ENCODE measurements around the gene TNK2. TPM values are rescaled to one million over a fixed set of nuclear protein-coding genes. Genes with fewer than 3 reads are reported as not detected.
"Not testable (repeated sequence)": the region's sequence is repeated elsewhere in the genome, so short reads cannot be mapped to it uniquely, and the experiment has no call there.

The TNK2 gene
- total RNA-seq (61.5 and 95.3 TPM in 2 replicates), polyA plus RNA-seq (26.1 and 29.8 TPM in 2 replicates)

- Histone ChIP-seq H3K4me3 (peak within 1 kb of the TSS; percentile 67), H3K9me3 (ENCODE audit: low read depth) (no peaks in the 10 kb centered on the region), H3K27me3 (no peaks in the 10 kb centered on the region), H3K36me3 (no peaks in the 10 kb centered on the region), H3K27ac (peak within 1 kb of the TSS; percentile 64), H3K4me1 (ENCODE audit: low read depth) (peaks cover 22% of the 10 kb centered on the region)
- DNase-seq (ENCODE audit: low read depth in 1 of 2, low spot score in 1 of 2) = peak; percentile 32 to 63
- TF ChIP-seq CTCF (IDR thresholded peaks at IDR 0.05; ENCODE audit: low read depth, low read length) = no peak
Observed at GRCh38 chr3:195907934-195908693, at the start of gene TNK2. Gene TNK2 (minus strand): TSS chr3:195908551. CDS start chr3:195888588, 19,963 bp downstream.

DNA sequence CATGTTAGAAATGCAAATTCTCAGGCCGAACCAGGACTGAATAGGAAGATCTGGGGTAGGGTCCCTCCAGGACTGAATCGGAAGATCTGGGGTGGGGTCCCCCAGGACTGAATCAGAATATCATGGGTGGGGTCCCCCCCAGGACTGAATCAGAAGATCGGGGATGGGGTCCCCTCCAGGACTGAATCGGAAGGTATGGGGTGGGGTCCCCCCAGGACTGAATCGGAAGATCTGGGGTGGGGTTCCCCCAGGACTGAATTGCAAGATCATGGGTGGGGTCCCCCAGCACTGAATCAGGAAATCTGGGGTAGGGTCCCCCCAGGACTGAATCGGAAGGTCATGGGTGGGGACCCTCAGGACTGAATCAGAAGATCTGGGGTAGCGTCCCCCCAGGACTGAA lies 48.2 kb upstream of the TNK2 start:
- H3K4me3 ChIP-seq = no peak overlapping the region
- H3K36me3 ChIP-seq = peaks cover 3% of the 10 kb centered on the region
- no peak overlapping the region for H3K27ac ChIP-seq
- H3K27me3 ChIP-seq = no peaks in the 10 kb centered on the region
- no peaks in the 10 kb centered on the region for H3K4me1 ChIP-seq (ENCODE audit: low read depth)
- TF ChIP-seq CTCF (IDR thresholded peaks at IDR 0.05; ENCODE audit: low read depth, low read length) = no peak
- DNase-seq (ENCODE audit: low read depth in 1 of 2, low spot score in 1 of 2) = no peak
- H3K9me3 ChIP-seq (ENCODE audit: low read depth) = no peaks in the 10 kb centered on the region

DNA sequence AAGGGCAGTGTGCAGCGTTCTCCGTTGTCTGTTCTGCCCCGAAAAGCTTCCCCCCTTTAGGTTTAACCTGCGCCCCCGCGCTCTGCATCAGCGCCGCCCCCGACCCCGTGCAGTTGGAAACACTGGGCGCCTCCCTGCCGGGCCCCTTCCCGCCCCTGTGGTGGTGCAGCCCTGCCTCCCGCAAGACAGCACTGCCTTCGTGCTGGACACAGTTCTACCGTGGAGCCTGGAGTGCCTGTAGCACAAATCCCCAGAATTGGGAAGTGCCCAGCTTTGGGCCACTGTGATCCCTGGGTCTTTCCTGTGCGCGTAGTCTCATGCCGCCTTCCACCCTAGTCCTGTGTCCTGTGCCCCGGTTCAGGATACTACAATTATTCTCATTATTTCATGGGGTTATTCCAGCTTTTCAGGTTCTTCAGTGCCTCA lies 47.1 kb upstream of the TNK2 start:
- H3K27me3 ChIP-seq; H3K27ac ChIP-seq; H3K4me1 ChIP-seq (ENCODE audit: low read depth); DNase-seq (ENCODE audit: low read depth in 1 of 2, low spot score in 1 of 2); H3K9me3 ChIP-seq (ENCODE audit: low read depth); H3K4me3 ChIP-seq; H3K36me3 ChIP-seq: not testable (repeated sequence)

DNA sequence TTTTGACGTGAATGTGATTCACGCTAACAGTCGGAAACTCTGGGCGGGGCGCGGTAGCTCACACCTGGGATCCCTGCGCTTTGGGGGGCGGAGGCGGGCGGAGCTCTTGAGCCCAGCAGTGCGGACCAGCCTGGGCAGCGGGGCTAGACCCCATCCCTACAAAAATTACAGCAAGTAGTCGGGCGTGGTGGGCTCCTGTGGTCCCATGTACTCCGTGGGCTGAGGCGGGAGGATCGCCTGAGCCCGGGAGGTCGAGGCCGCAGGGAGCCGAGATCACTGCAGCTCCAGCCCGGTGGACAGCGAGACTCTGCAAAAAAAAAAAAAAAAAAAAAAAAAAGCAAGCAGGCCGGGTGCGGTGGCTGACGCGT lies 46.4 kb upstream of the TNK2 start:
- not testable (repeated sequence) for H3K36me3 ChIP-seq; H3K4me1 ChIP-seq (ENCODE audit: low read depth); H3K27me3 ChIP-seq; H3K9me3 ChIP-seq (ENCODE audit: low read depth); DNase-seq (ENCODE audit: low read depth in 1 of 2, low spot score in 1 of 2); H3K27ac ChIP-seq
- H3K4me3 ChIP-seq = peak overlapping the region; percentile 43

DNA sequence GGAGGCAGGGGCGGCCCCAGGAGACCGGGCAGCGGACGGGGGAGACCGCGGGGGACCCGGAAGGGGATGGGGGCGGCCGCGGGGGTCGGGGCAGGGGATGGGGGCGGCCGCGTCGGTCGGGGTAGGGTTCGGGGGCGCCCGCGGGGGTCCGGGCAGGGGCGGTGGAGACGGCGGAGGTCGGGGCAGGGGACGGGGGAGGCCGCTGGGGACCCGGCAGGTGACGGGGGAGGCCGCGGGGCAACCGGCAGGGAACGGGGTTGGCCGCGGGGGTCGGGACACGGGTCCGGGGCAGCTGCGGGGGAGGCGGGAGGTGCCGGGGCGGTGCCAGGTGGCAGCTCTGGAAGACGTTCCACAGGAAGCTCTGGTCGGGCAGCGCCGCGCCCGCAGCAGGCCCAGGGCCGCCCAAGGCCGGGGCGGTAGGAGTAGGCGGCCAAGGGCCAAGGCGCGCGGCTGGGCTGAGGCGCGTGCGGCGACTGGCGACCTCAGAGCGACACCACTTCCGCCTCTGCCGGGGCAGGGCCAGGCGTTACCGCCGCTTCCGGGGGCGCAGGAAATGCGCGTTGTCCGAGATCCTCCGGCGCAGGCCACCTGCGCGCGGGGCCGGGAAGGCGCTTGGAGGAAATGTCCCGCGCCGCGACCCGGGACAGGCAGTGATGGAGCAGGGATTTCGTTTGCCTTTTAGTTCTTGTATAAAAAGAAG lies 45.9 kb upstream of the TNK2 start:
- H3K4me3 ChIP-seq = peak overlapping the region; percentile 43
- not testable (repeated sequence) for H3K36me3 ChIP-seq; H3K27me3 ChIP-seq; H3K9me3 ChIP-seq (ENCODE audit: low read depth); H3K27ac ChIP-seq; H3K4me1 ChIP-seq (ENCODE audit: low read depth)
- DNase-seq (ENCODE audit: low read depth in 1 of 2, low spot score in 1 of 2) = peak; percentile 19 to 79

DNA sequence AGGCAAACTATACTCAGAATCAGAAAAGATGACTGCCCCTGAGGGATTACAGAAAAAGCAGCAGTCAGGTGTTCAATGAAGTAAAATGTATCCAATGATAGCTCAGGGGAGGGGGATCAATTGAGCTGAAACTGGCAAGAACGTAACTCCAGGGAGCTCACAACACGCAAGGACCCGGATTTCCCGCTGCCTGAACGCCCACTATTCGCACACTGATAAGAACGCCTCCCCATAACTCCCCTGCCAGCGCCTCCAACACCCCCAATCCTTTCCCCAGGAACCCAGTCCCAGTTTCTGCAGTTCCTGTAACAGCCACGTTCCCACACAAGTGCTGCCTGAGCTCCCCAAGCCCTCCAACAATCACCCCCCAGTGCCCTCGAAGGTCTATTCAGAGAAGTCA lies 44.2 kb upstream of the TNK2 start:
- DNase-seq (ENCODE audit: low read depth in 1 of 2, low spot score in 1 of 2); H3K4me1 ChIP-seq (ENCODE audit: low read depth); H3K4me3 ChIP-seq; H3K36me3 ChIP-seq; H3K9me3 ChIP-seq (ENCODE audit: low read depth); H3K27ac ChIP-seq; H3K27me3 ChIP-seq: not testable (repeated sequence)

DNA sequence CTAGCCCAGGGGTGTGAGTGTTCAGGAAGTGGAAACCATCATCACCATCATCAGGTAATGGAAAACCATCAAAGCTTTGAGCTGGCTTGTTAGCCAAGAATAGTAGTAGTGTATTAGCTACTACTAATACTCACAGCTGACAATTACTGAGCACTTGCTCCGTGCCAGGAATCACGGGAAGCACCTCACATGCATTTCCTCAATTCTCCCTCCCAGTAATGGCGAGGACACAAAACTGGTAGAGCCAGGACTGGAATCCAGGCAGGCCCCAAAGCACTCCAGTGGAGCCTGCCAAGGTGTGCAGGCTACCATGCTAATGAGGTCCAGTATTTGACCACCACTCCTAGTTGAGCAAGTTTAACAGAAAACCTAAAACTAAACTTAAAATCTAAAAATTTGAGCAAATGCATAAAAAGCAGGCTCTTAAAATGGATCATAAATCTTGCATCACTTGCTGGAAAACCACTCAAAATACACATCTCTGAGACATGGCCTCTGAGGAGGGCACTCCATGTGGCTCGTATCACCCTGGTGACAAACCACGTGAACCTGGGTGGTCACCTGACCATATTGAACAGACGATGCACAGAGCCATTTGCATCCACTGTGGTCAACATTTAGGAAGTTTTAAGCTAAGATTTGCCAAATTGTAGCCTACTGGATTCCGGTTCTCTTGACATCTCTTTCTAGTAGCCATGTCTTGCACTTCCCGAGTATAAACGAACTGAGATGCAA lies 43.3 kb upstream of the TNK2 start:
- not testable (repeated sequence) for H3K27me3 ChIP-seq; H3K36me3 ChIP-seq; H3K27ac ChIP-seq; DNase-seq (ENCODE audit: low read depth in 1 of 2, low spot score in 1 of 2); H3K9me3 ChIP-seq (ENCODE audit: low read depth); H3K4me3 ChIP-seq; H3K4me1 ChIP-seq (ENCODE audit: low read depth)

- not testable (repeated sequence) for H3K9me3 ChIP-seq (ENCODE audit: low read depth); H3K36me3 ChIP-seq; H3K27ac ChIP-seq; H3K27me3 ChIP-seq; DNase-seq (ENCODE audit: low read depth in 1 of 2, low spot score in 1 of 2); H3K4me1 ChIP-seq (ENCODE audit: low read depth); H3K4me3 ChIP-seq
Observed at GRCh38 chr3:195950731-195951130, 42.4 kb upstream of the TNK2 start.

GRCh38 chr3:195950164-195950563 lies 41.8 kb upstream of the TNK2 start:
- H3K4me3 ChIP-seq; DNase-seq (ENCODE audit: low read depth in 1 of 2, low spot score in 1 of 2); H3K27ac ChIP-seq; H3K9me3 ChIP-seq (ENCODE audit: low read depth); H3K27me3 ChIP-seq; H3K36me3 ChIP-seq; H3K4me1 ChIP-seq (ENCODE audit: low read depth): not testable (repeated sequence)

- H3K9me3 ChIP-seq (ENCODE audit: low read depth); H3K36me3 ChIP-seq; H3K4me1 ChIP-seq (ENCODE audit: low read depth); DNase-seq (ENCODE audit: low read depth in 1 of 2, low spot score in 1 of 2); H3K27me3 ChIP-seq; H3K4me3 ChIP-seq; H3K27ac ChIP-seq: not testable (repeated sequence)
Observed at GRCh38 chr3:195946910-195947699, 38.8 kb upstream of the TNK2 start.

DNA sequence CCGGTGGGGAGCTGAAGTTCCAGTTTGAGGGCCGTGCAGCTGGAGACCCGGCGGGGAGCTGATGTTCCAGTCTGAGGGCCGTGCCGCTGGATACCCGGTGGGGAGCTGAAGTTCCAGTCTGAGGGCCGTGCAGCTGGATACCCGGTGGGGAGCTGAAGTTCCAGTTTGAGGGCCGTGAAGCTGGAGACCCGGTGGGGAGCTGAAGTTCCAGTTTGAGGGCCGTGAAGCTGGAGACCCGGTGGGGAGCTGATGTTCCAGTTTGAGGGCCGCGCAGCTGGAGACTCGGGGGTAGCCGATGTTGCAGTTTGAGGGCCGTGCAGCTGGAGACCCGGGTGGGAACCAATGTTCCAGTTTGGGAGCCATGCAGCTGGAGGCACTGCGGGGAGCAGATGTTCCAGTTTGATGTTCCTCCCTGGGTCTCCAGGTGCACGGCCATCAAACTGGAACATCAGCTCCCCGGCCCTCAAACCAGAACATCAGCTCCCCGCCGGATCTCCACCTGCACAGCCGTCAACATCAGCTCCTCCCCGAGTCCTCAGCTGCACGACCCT lies 33.0 kb upstream of the TNK2 start:
- not testable (repeated sequence) for H3K27ac ChIP-seq; H3K27me3 ChIP-seq; H3K4me1 ChIP-seq (ENCODE audit: low read depth); H3K9me3 ChIP-seq (ENCODE audit: low read depth); H3K4me3 ChIP-seq; DNase-seq (ENCODE audit: low read depth in 1 of 2, low spot score in 1 of 2); H3K36me3 ChIP-seq
